Esophagus (tissue), 2 donors: ENCODE measurements around the gene PTRH1. TPM values are rescaled to one million over a fixed set of nuclear protein-coding genes. Genes with fewer than 3 reads are reported as not detected.

ENCODE experiments used
- H3K27ac ChIP-seq, 2 donors: one replicate each; pipeline ENCODE4 v1.5.1; 2013; ENCODE audit warnings: low read depth in 2 of 2, mild to moderate bottlenecking in 2 of 2, inconsistent platforms in 1 of 2, low read length in 1 of 2, moderate library complexity in 1 of 2
- H3K27me3 ChIP-seq, 2 donors: one replicate each; pipeline ENCODE4 v1.6.1; 2013; ENCODE audit warnings: low read length in 2 of 2, control low read depth in 1 of 2, mild to moderate bottlenecking in 1 of 2; ENCODE audit not compliant: insufficient read depth in 2 of 2, control insufficient read depth in 1 of 2
- H3K36me3 ChIP-seq, 2 donors: one replicate each; pipeline ENCODE4 v1.6.1; 2013; ENCODE audit warnings: low read length in 1 of 2; ENCODE audit not compliant: control insufficient read depth in 2 of 2, insufficient read depth in 2 of 2
- H3K4me1 ChIP-seq, 2 donors: one replicate each; pipeline ENCODE4 v1.6.1; 2013; ENCODE audit warnings: low read length in 1 of 2; ENCODE audit not compliant: control insufficient read depth in 2 of 2, insufficient read depth in 2 of 2
- H3K4me3 ChIP-seq, 2 donors: one replicate each; pipeline ENCODE4 v1.5.1; 2013; ENCODE audit warnings: low read length in 2 of 2, mild to moderate bottlenecking in 2 of 2, low read depth in 1 of 2, moderate library complexity in 1 of 2
- H3K9me3 ChIP-seq, 2 donors: one replicate each; pipeline ENCODE4 v1.6.1; 2013; ENCODE audit warnings: mild to moderate bottlenecking in 2 of 2, low read depth in 1 of 2, low read length in 1 of 2, moderate library complexity in 1 of 2; ENCODE audit not compliant: control insufficient read depth in 2 of 2, insufficient read depth in 1 of 2
- WGBS, 2 donors: extraction: QIAGEN DNeasy Blood & Tissue Kit; methylation state at CpG; one replicate each; pipeline ENCODE4 v1.1.7; 2013; 5-methylcytosine and 5-hydroxymethylcytosine counted together
- polyA plus RNA-seq, 2 donors: library from polyadenylated mRNA; stranded (reverse); fragments of 200-250 nt; gene quantifications; one replicate each; pipeline ENCODE4 v1.2.3, GENCODE V29; 2013
- donor health status: healthy with polysubstance abuse.
- donor health status: Bipolar disorder and iron deficiency.

PTRH1 gene
- polyA plus RNA-seq, 2 donors: 6.2 to 15.1 TPM

- Histone ChIP-seq H3K4me3 (no peak overlapping the region), H3K27ac (no peak overlapping the region), H3K27me3 (no peaks in the 10 kb centered on the region), H3K4me1 (no peaks in the 10 kb centered on the region), H3K9me3 (no peaks in the 10 kb centered on the region), H3K36me3 (no peaks in the 10 kb centered on the region)
- 68 to 73% methylated on average over 5 of the region's 5 CpGs for WGBS, 2 donors
These were observed 14.7 kb downstream of the PTRH1 start for GRCh38 chr9:127700594-127701255.

- 96 to 100% methylated on average over 2 of the region's 2 CpGs for WGBS, 2 donors
- no peak overlapping the region for H3K4me3 ChIP-seq
- H3K27ac ChIP-seq: no peak overlapping the region
- H3K27me3 ChIP-seq: no peaks in the 10 kb centered on the region
- no peaks in the 10 kb centered on the region for H3K4me1 ChIP-seq
- no peaks in the 10 kb centered on the region for H3K9me3 ChIP-seq
- H3K36me3 ChIP-seq: no peaks in the 10 kb centered on the region
These were observed 15.3 kb downstream of the PTRH1 start for GRCh38 chr9:127700140-127700539.

GRCh38 chr9:127698985-127699670 is 16.3 kb downstream of the PTRH1 start:
- H3K27ac ChIP-seq: peak overlapping the region; percentile 80 to 92
- H3K4me1 ChIP-seq: no peaks in the 10 kb centered on the region
- peak overlapping the region; percentile 13 to 34 for H3K4me3 ChIP-seq
- no peaks in the 10 kb centered on the region for H3K9me3 ChIP-seq
- no peaks in the 10 kb centered on the region for H3K36me3 ChIP-seq
- H3K27me3 ChIP-seq: no peaks in the 10 kb centered on the region
- 13 to 17% methylated on average over 41 of the region's 41 CpGs for WGBS, 2 donors

GRCh38 chr9:127698386-127698785 is 17.1 kb downstream of the PTRH1 start:
- no peak overlapping the region for H3K4me3 ChIP-seq
- H3K27ac ChIP-seq: no peak overlapping the region
- H3K4me1 ChIP-seq: no peaks in the 10 kb centered on the region

GRCh38 chr9:127697575-127697974 is 17.9 kb downstream of the PTRH1 start:
- H3K4me3 ChIP-seq: no peak overlapping the region
- H3K27ac ChIP-seq: no peak overlapping the region
- 80 to 83% methylated on average over 5 of the region's 5 CpGs for WGBS, 2 donors
- peaks cover 0 to 3% of the 10 kb centered on the region in 2 donors for H3K36me3 ChIP-seq
- no peaks in the 10 kb centered on the region for H3K9me3 ChIP-seq
- no peaks in the 10 kb centered on the region for H3K4me1 ChIP-seq
- no peaks in the 10 kb centered on the region for H3K27me3 ChIP-seq

More at GRCh38 chr9:127698386-127698785, 17.1 kb downstream of the PTRH1 start:
- Histone ChIP-seq H3K36me3 (peaks cover 0 to 2% of the 10 kb centered on the region in 2 donors), H3K27me3 (no peaks in the 10 kb centered on the region), H3K9me3 (no peaks in the 10 kb centered on the region)
- WGBS, 2 donors: 94 to 96% methylated on average over 5 of the region's 5 CpGs

GRCh38 chr9:127694890-127695720 is 20.4 kb downstream of the PTRH1 start:
- H3K4me3 ChIP-seq: no peak overlapping the region
- no peaks in the 10 kb centered on the region for H3K9me3 ChIP-seq
- peaks cover 0 to 6% of the 10 kb centered on the region in 2 donors for H3K36me3 ChIP-seq
- H3K4me1 ChIP-seq: no peaks in the 10 kb centered on the region
- WGBS, 2 donors: 61 to 73% methylated on average over 9 of the region's 9 CpGs
- H3K27me3 ChIP-seq: no peaks in the 10 kb centered on the region
- H3K27ac ChIP-seq: no peak overlapping the region

- Histone ChIP-seq H3K4me1 (no peaks in the 10 kb centered on the region), H3K36me3 (peaks cover 0 to 6% of the 10 kb centered on the region in 2 donors), H3K27ac (no peak overlapping the region), H3K9me3 (no peaks in the 10 kb centered on the region), H3K4me3 (no peak overlapping the region), H3K27me3 (no peaks in the 10 kb centered on the region)
- 91 to 95% methylated on average over 4 of the region's 4 CpGs for WGBS, 2 donors
These were observed 21.8 kb downstream of the PTRH1 start for GRCh38 chr9:127693697-127694096.

- Histone ChIP-seq H3K36me3 (peaks cover 0 to 6% of the 10 kb centered on the region in 2 donors), H3K27ac (no peak overlapping the region)
- WGBS, 2 donors: 88 to 92% methylated on average over 10 of the region's 10 CpGs
These were observed 22.3 kb downstream of the PTRH1 start for GRCh38 chr9:127693143-127693542.

GRCh38 chr9:127692071-127692470 is 23.4 kb downstream of the PTRH1 start:
- Histone ChIP-seq H3K4me3 (no peak overlapping the region), H3K4me1 (no peaks in the 10 kb centered on the region), H3K27ac (no peak overlapping the region), H3K9me3 (no peaks in the 10 kb centered on the region), H3K36me3 (peaks cover 0 to 6% of the 10 kb centered on the region in 2 donors), H3K27me3 (no peaks in the 10 kb centered on the region)
- WGBS, 2 donors: 84 to 87% methylated on average over 20 of the region's 20 CpGs

More at GRCh38 chr9:127693143-127693542, 22.3 kb downstream of the PTRH1 start:
- Histone ChIP-seq H3K4me1 (no peaks in the 10 kb centered on the region), H3K4me3 (no peak overlapping the region), H3K27me3 (no peaks in the 10 kb centered on the region), H3K9me3 (no peaks in the 10 kb centered on the region)
